Ovary (tissue), 9 donors: Measurements from ENCODE around the gene WNT4. TPM values are rescaled to one million over a fixed set of nuclear protein-coding genes. Genes with fewer than 3 reads are reported as not detected.

ENCODE experiments used
- DNase-seq, 5 donors: peaks; one replicate each; pipeline ENCODE4 v3.0.0-alpha.2; 2019 to 2020
- H3K27ac ChIP-seq, 2 donors: fragments of 200-600 bp; one replicate each; pipeline versions ENCODE4 v1.5.1 to v1.8.0; 2019 to 2022
- H3K27me3 ChIP-seq: fragments of 200-600 bp; one replicate; pipeline ENCODE4 v1.8.0; 2022
- H3K36me3 ChIP-seq: fragments of 200-600 bp; sonication (generic); one replicate; pipeline ENCODE4 v1.5.1; 2019
- H3K4me1 ChIP-seq: one replicate; pipeline ENCODE4 v1.8.1; 2013; ENCODE audit warnings: mild to moderate bottlenecking, moderate library complexity; ENCODE audit not compliant: insufficient read depth
- H3K4me3 ChIP-seq: fragments of 200-600 bp; sonication (generic); one replicate; pipeline ENCODE4 v1.5.1; 2017
- H3K9me3 ChIP-seq, 2 donors: fragments of 200-600 bp in 1 of 2; sonication (generic) in 1 of 2; one replicate each; pipeline versions ENCODE4 v1.5.1 to v1.8.1; 2013 to 2019; ENCODE audit warnings: mild to moderate bottlenecking in 1 of 2, moderate library complexity in 1 of 2
- EP300 ChIP-seq: sonication (generic); formaldehyde crosslinking; IDR thresholded peaks from one replicate; pipeline ENCODE4 v1.6.1; 2017; ENCODE audit warnings: antibody characterized with exemption
- POLR2A ChIP-seq: fragments of 450-650 bp; IDR thresholded peaks from one replicate; pipeline ENCODE4 v1.6.1; 2017; ENCODE audit warnings: antibody characterized with exemption, mild to moderate bottlenecking, moderate library complexity
- WGBS, 3 donors: extraction: QIAGEN DNeasy Blood & Tissue Kit in 1 of 3; methylation state at CpG; one replicate each; pipeline versions ENCODE4 v1.1.5 to v1.1.7; 2013 to 2017; 5-methylcytosine and 5-hydroxymethylcytosine counted together
- intact Hi-C, 4 donors: fragments of 100-400 bp; cut with DNase I; formaldehyde crosslinking; loops; one replicate each; pipeline versions ENCODE4 v1.11.0 to v1.15.1; 2022 to 2023
- polyA plus RNA-seq, 2 donors: library from polyadenylated mRNA; stranded (reverse); fragments of 200-250 nt in 1 of 2; fragments of 350-450 nt in 1 of 2; fragmentation: Illumina TruSeq in 1 of 2; extraction: RNeasy Lipid Tissue Mini Kit (QIAGEN cat#74804) in 1 of 2; gene quantifications; one replicate each; pipeline ENCODE4 v1.2.3, GENCODE V29; 2013 to 2014
- total RNA-seq, 7 donors: library from RNA; depleted of rRNA in 2 of 7; stranded (reverse); fragments of >200 nt in 2 of 7; fragmentation: NEBNext Ultra II Directional in 3 of 7; extraction: Animal tissue kit (Norgen Biotek cat#: 25700) in 3 of 7; gene quantifications; one replicate each; pipeline versions ENCODE4 v1.1.0 to v1.2.4, GENCODE V29; 2016 to 2023
- TF ChIP-seq, protein P1 (sequence below), 3 donors: fragments of 450-650 bp in 2 of 3; fragments of 200-600 bp in 1 of 3; IDR thresholded peaks; one replicate each; pipeline versions ENCODE4 v1.5.1 to v1.8.0; 2016 to 2022; ENCODE audit warnings: antibody characterized with exemption in 3 of 3, mild to moderate bottlenecking in 1 of 3
- donor health status: DM: no; HTN: no; CAD: no; lungs with moderate emphysema.
- donor health status: DM: no; HTN: no; CAD: no.
- donor health status: Bipolar disorder and iron deficiency.
- donor health status: DM: yes; HTN: yes; CAD: no.
- donor health status: DM: no; HTN: no; CAD: no.
- donor health status: DM: yes; HTN: yes; CAD: no.

The WNT4 gene
- total and polyA plus RNA-seq, 9 donors = 3.7 to 125 (median 17.2) TPM

- no peaks in the 10 kb centered on the region for H3K9me3 ChIP-seq
- no peak for TF ChIP-seq POLR2A
- TF ChIP-seq, protein P1, sequence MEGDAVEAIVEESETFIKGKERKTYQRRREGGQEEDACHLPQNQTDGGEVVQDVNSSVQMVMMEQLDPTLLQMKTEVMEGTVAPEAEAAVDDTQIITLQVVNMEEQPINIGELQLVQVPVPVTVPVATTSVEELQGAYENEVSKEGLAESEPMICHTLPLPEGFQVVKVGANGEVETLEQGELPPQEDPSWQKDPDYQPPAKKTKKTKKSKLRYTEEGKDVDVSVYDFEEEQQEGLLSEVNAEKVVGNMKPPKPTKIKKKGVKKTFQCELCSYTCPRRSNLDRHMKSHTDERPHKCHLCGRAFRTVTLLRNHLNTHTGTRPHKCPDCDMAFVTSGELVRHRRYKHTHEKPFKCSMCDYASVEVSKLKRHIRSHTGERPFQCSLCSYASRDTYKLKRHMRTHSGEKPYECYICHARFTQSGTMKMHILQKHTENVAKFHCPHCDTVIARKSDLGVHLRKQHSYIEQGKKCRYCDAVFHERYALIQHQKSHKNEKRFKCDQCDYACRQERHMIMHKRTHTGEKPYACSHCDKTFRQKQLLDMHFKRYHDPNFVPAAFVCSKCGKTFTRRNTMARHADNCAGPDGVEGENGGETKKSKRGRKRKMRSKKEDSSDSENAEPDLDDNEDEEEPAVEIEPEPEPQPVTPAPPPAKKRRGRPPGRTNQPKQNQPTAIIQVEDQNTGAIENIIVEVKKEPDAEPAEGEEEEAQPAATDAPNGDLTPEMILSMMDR (IDR thresholded peaks at IDR 0.05) = no peak
- TF ChIP-seq EP300 = no peak
- intact Hi-C loops = loop anchor here in 3 of 4 donors (2.0 to 10.0 kb wide), 6 partner anchors 37 to 540 kb away; partner anchors contain the start of genes C1QC (in 2 of the 3) and WNT4 (in 1 of the 3)
- no peaks in the 10 kb centered on the region for H3K27me3 ChIP-seq
- H3K36me3 ChIP-seq = no peaks in the 10 kb centered on the region
- WGBS, 3 donors = 88 to 92% (median 92%) methylated on average over 6 of the region's 6 CpGs
- no peak for DNase-seq
- H3K4me3 ChIP-seq = no peak overlapping the region
- no peak overlapping the region for H3K27ac ChIP-seq
- peaks cover 15% of the 10 kb centered on the region for H3K4me1 ChIP-seq
Measured at GRCh38 chr1:22104865-22105437, 37.9 kb downstream of the WNT4 start.

GRCh38 chr1:22104094-22104493 lies 38.8 kb downstream of the WNT4 start:
- 82 to 87% (median 82%) methylated on average over 6 of the region's 6 CpGs for WGBS, 3 donors
- Histone ChIP-seq H3K36me3 (no peaks in the 10 kb centered on the region), H3K9me3 (no peaks in the 10 kb centered on the region), H3K27me3 (no peaks in the 10 kb centered on the region), H3K27ac (no peak overlapping the region), H3K4me3 (no peak overlapping the region), H3K4me1 (peaks cover 10% of the 10 kb centered on the region)
- no peak for TF ChIP-seq POLR2A
- TF ChIP-seq, protein P1 (IDR thresholded peaks at IDR 0.05) = no peak
- TF ChIP-seq EP300 = no peak
- intact Hi-C loops = loop anchor here in 3 of 4 donors (2.0 to 10.0 kb wide), 4 partner anchors 171 to 541 kb away; partner anchors contain the start of gene C1QC (in 2 of the 3)
- DNase-seq = no peak

- Histone ChIP-seq H3K4me3 (no peak overlapping the region), H3K36me3 (no peaks in the 10 kb centered on the region), H3K27ac (no peak overlapping the region), H3K4me1 (peaks cover 1% of the 10 kb centered on the region), H3K27me3 (no peaks in the 10 kb centered on the region), H3K9me3 (no peaks in the 10 kb centered on the region)
- WGBS, 3 donors = 54 to 68% (median 58%) methylated on average over 3 of the region's 3 CpGs
- intact Hi-C loops = loop anchor here in 3 of 4 donors (10.0 kb wide), 3 partner anchors 172 to 542 kb away; partner anchors contain the start of gene C1QC (in 2 of the 3)
- DNase-seq = no peak
- TF ChIP-seq EP300 = no peak
- TF ChIP-seq, protein P1 (IDR thresholded peaks at IDR 0.05) = no peak
- no peak for TF ChIP-seq POLR2A
Measured at GRCh38 chr1:22102746-22103145, 40.2 kb downstream of the WNT4 start.

GRCh38 chr1:22101995-22102394 lies 40.9 kb downstream of the WNT4 start:
- whole genome bisulfite sequencing, 3 donors = 80 to 89% (median 88%) methylated on average over 8 of the region's 8 CpGs
- peaks cover 1% of the 10 kb centered on the region for H3K4me1 ChIP-seq
- H3K4me3 ChIP-seq = no peak overlapping the region
- no peak overlapping the region for H3K27ac ChIP-seq
- no peak for TF ChIP-seq EP300
- TF ChIP-seq, protein P1 (IDR thresholded peaks at IDR 0.05) = no peak
- TF ChIP-seq POLR2A = no peak
- DNase-seq = no peak
- intact Hi-C loops = loop anchor here in 3 of 4 donors (10.0 kb wide), 3 partner anchors 173 to 543 kb away; partner anchors contain the start of gene C1QC (in 2 of the 3)
- no peaks in the 10 kb centered on the region for H3K36me3 ChIP-seq
- no peaks in the 10 kb centered on the region for H3K27me3 ChIP-seq
- no peaks in the 10 kb centered on the region for H3K9me3 ChIP-seq
